Prostate gland (tissue), 2 donors: Measurements from ENCODE around the gene ZC3H11A.

ENCODE experiments used
- CTCF ChIP-seq, 4 experiments: fragments of 200-600 bp in 2 of 4; fragments of 450-650 bp in 2 of 4; sonication (generic) in 2 of 4; IDR thresholded peaks; 1 replicate in 3 of 4; 2 replicates in 1 of 4; pipeline ENCODE4 v1.5.1; 2016 to 2019; ENCODE audit warnings: antibody characterized with exemption in 4 of 4, mild to moderate bottlenecking in 2 of 4, moderate library complexity in 2 of 4
- POLR2A ChIP-seq: fragments of 450-650 bp; IDR thresholded peaks from one replicate; pipeline ENCODE4 v1.6.1; 2016; ENCODE audit warnings: antibody characterized with exemption, mild to moderate bottlenecking
- POLR2AphosphoS5 ChIP-seq: sonication (generic); formaldehyde crosslinking; IDR thresholded peaks from one replicate; pipeline ENCODE4 v1.6.1; 2017; ENCODE audit warnings: antibody characterized with exemption

- TF ChIP-seq POLR2AphosphoS5 (no peak), CTCF (IDR thresholded peaks at IDR 0.05) (no peak), POLR2A (no peak)
Observed at GRCh38 chr1:203768256-203768655, 27.2 kb upstream of the ZC3H11A start.
